ENCODE results near the gene TBX19. TPM values are rescaled to one million over a fixed set of nuclear protein-coding genes. Genes with fewer than 3 reads are reported as not detected.

The TBX19 gene
- total RNA-seq, 1 donor from 2014 or later, result 1.1 TPM

- Mint-ChIP-seq H3K4me1 (ENCODE audit: low read depth, unreplicated experiment) (peaks cover 9% of the 10 kb centered on the region), H3K9me3 (ENCODE audit: unreplicated experiment) (peaks cover 1% of the 10 kb centered on the region), H3K27ac (ENCODE audit: unreplicated experiment) (no peak overlapping the region), H3K4me3 (ENCODE audit: unreplicated experiment) (no peak overlapping the region), H3K27me3 (ENCODE audit: low read depth, unreplicated experiment) (no peaks in the 10 kb centered on the region), H3K36me3 (ENCODE audit: low read depth, unreplicated experiment) (peaks cover 7% of the 10 kb centered on the region)
- TF ChIP-seq EZH2 (IDR thresholded peaks at IDR 0.05; ENCODE audit: insufficient read depth, low read length), result no peak
- TF ChIP-seq, protein P1, sequence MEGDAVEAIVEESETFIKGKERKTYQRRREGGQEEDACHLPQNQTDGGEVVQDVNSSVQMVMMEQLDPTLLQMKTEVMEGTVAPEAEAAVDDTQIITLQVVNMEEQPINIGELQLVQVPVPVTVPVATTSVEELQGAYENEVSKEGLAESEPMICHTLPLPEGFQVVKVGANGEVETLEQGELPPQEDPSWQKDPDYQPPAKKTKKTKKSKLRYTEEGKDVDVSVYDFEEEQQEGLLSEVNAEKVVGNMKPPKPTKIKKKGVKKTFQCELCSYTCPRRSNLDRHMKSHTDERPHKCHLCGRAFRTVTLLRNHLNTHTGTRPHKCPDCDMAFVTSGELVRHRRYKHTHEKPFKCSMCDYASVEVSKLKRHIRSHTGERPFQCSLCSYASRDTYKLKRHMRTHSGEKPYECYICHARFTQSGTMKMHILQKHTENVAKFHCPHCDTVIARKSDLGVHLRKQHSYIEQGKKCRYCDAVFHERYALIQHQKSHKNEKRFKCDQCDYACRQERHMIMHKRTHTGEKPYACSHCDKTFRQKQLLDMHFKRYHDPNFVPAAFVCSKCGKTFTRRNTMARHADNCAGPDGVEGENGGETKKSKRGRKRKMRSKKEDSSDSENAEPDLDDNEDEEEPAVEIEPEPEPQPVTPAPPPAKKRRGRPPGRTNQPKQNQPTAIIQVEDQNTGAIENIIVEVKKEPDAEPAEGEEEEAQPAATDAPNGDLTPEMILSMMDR (IDR thresholded peaks at IDR 0.05; ENCODE audit: insufficient read depth, low read depth, low read length), result no peak
- no peaks in the 10 kb centered on the region for H3K36me3 ChIP-seq (ENCODE audit: insufficient read depth, low read length)
- no peak overlapping the region for H2AFZ ChIP-seq (ENCODE audit: low read depth, low read length)
- no peaks in the 10 kb centered on the region for H3K27me3 ChIP-seq (ENCODE audit: insufficient read depth, low read length)
- FAIRE-seq (no peak), DNase-seq (ENCODE audit: low read depth) (no peak)
- no peak overlapping the region for H3K9ac ChIP-seq (ENCODE audit: low read length)
- no peak overlapping the region for H3K27ac ChIP-seq (ENCODE audit: low read depth, low read length)
- H3K9me3 ChIP-seq (ENCODE audit: insufficient read depth, low read depth, low read length), result no peaks in the 10 kb centered on the region
- peaks cover 17% of the 10 kb centered on the region for H3K4me1 ChIP-seq (ENCODE audit: insufficient read depth, low read length)
- no peaks in the 10 kb centered on the region for H3K79me2 ChIP-seq (ENCODE audit: insufficient read depth, low read length)
- H4K20me1 ChIP-seq (ENCODE audit: insufficient read depth, low read length), result no peaks in the 10 kb centered on the region
- no peak overlapping the region for H3K4me2 ChIP-seq (ENCODE audit: low read length)
- H3K4me3 ChIP-seq (ENCODE audit: insufficient read depth, low read depth, low read length), result no peak overlapping the region
These were observed 17.8 kb downstream of the TBX19 start for GRCh38 chr1:168298446-168298845.

DNA sequence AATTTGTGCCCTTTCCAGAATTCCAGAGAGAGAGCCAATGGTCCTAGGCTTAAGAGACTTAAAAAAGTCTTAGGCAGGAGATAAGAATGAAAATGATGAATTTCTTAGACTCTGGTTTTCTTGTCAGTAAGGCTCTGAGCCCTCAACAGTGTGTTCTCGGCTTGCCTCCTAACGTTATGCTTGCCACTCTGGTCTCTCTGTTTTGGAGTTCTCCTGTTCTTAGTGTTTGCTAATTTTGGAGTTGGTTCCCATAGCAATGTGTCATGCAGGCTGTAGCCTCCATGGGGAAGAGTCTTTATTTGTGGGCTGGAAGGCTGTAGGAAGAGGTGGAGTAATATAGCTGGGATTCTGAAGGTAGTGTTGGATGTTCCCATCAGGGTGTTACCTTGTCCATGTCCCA lies 19.9 kb downstream of the TBX19 start:
- Histone ChIP-seq H3K79me2 (ENCODE audit: insufficient read depth, low read length) (no peaks in the 10 kb centered on the region), H3K9me3 (ENCODE audit: insufficient read depth, low read depth, low read length) (no peaks in the 10 kb centered on the region), H3K27me3 (ENCODE audit: insufficient read depth, low read length) (no peaks in the 10 kb centered on the region), H3K36me3 (ENCODE audit: insufficient read depth, low read length) (no peaks in the 10 kb centered on the region), H3K27ac (ENCODE audit: low read depth, low read length) (no peak overlapping the region), H3K4me3 (ENCODE audit: insufficient read depth, low read depth, low read length) (no peak overlapping the region), H4K20me1 (ENCODE audit: insufficient read depth, low read length) (no peaks in the 10 kb centered on the region), H3K9ac (ENCODE audit: low read length) (no peak overlapping the region), H3K4me1 (ENCODE audit: insufficient read depth, low read length) (peaks cover 20% of the 10 kb centered on the region), H2AFZ (ENCODE audit: low read depth, low read length) (no peak overlapping the region), H3K4me2 (ENCODE audit: low read length) (no peak overlapping the region)
- Mint-ChIP-seq H3K36me3 (ENCODE audit: low read depth, unreplicated experiment) (peaks cover 7% of the 10 kb centered on the region), H3K27me3 (ENCODE audit: low read depth, unreplicated experiment) (no peaks in the 10 kb centered on the region), H3K4me1 (ENCODE audit: low read depth, unreplicated experiment) (peaks cover 9% of the 10 kb centered on the region), H3K27ac (ENCODE audit: unreplicated experiment) (no peak overlapping the region), H3K4me3 (ENCODE audit: unreplicated experiment) (no peak overlapping the region), H3K9me3 (ENCODE audit: unreplicated experiment) (peaks cover 1% of the 10 kb centered on the region)
- FAIRE-seq (no peak), DNase-seq (ENCODE audit: low read depth) (no peak)
- TF ChIP-seq, protein P1 (IDR thresholded peaks at IDR 0.05; ENCODE audit: insufficient read depth, low read depth, low read length), result no peak
- no peak for TF ChIP-seq EZH2 (IDR thresholded peaks at IDR 0.05; ENCODE audit: insufficient read depth, low read length)

DNA sequence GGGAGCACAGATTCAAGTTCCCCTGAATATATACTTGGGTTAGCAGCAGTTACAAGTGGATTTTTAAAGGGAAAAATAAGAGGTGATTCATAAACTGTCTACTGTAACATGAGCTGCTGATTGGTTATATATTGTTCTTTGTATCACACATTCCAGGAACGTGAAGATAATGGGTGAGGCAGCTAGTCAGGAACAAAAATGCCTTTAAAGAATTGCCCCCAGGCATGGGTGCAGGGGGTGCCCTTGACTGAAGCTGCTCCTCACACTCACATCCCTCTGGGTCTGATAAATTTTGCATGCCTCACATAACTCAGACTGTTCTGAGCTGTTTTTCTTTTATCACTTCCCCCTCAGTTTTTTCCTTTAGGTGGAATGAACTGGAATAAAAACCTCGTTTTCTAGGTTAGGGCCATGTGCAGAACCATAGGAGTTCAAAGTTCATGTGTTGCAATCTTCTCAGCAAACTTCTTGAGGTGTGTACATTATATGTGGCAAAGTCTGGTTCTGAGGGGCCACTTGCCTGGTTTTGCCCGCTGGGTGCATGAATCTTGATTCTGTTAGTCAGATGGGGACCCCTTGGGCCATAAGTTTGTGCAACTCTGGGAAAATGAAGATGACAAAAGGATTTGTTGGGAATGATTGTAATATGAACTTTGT lies 21.1 kb downstream of the TBX19 start:
- Mint-ChIP-seq H3K36me3 (ENCODE audit: low read depth, unreplicated experiment) (peaks cover 2% of the 10 kb centered on the region), H3K4me1 (ENCODE audit: low read depth, unreplicated experiment) (peaks cover 9% of the 10 kb centered on the region), H3K9me3 (ENCODE audit: unreplicated experiment) (peaks cover 1% of the 10 kb centered on the region), H3K27ac (ENCODE audit: unreplicated experiment) (peak overlapping the region; percentile 73), H3K4me3 (ENCODE audit: unreplicated experiment) (no peak overlapping the region), H3K27me3 (ENCODE audit: low read depth, unreplicated experiment) (no peaks in the 10 kb centered on the region)
- Histone ChIP-seq H3K9ac (ENCODE audit: low read length) (no peak overlapping the region), H3K27me3 (ENCODE audit: insufficient read depth, low read length) (no peaks in the 10 kb centered on the region), H4K20me1 (ENCODE audit: insufficient read depth, low read length) (no peaks in the 10 kb centered on the region), H3K27ac (ENCODE audit: low read depth, low read length) (no peak overlapping the region), H3K4me3 (ENCODE audit: insufficient read depth, low read depth, low read length) (no peak overlapping the region), H3K79me2 (ENCODE audit: insufficient read depth, low read length) (no peaks in the 10 kb centered on the region), H2AFZ (ENCODE audit: low read depth, low read length) (no peak overlapping the region), H3K36me3 (ENCODE audit: insufficient read depth, low read length) (no peaks in the 10 kb centered on the region), H3K4me2 (ENCODE audit: low read length) (peak overlapping the region; percentile 41), H3K9me3 (ENCODE audit: insufficient read depth, low read depth, low read length) (no peaks in the 10 kb centered on the region), H3K4me1 (ENCODE audit: insufficient read depth, low read length) (peaks cover 20% of the 10 kb centered on the region)
- FAIRE-seq (peak; percentile 71), DNase-seq (ENCODE audit: low read depth) (peak; percentile 77)
- no peak for TF ChIP-seq EZH2 (IDR thresholded peaks at IDR 0.05; ENCODE audit: insufficient read depth, low read length)
- TF ChIP-seq, protein P1 (IDR thresholded peaks at IDR 0.05; ENCODE audit: insufficient read depth, low read depth, low read length), result no peak
